ENCODE data around the gene IL4. TPM values are rescaled to one million over a fixed set of nuclear protein-coding genes. Genes with fewer than 3 reads are reported as not detected.

The IL4 gene
- polyA plus RNA-seq, 3 donors = not detected

DNA sequence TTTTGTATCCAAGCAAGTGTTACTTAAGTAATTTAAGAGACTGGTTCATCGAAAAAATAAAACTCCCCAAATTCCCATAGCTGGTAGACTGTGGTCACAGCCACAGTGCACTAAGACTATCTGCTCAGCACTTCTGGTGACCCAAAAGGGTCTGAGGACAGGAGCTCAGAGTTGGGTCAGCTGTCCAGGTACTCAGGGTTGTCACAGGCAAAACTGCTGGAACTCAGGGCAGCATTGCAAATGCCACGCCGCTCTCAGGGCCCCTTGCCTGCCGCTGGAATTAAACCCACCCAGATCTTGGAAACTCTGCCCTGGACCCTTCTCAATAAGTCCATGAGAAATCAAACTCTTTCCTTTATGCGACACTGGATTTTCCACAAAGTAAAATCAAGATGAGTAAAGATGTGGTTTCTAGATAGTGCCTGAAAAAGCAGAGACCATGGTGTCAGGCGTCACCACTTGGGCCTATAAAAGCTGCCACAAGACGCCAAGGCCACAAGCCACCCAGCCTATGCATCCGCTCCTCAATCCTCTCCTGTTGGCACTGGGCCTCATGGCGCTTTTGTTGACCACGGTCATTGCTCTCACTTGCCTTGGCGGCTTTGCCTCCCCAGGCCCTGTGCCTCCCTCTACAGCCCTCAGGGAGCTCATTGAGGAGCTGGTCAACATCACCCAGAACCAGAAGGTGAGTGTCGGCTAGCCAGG is 16.0 kb upstream of the IL4 start, which contains the start of gene IL13:
Gene IL13, plus strand, starts transcription at position 498 of the 705 bp plus-strand sequence. Its CDS starts 14 bp downstream, at position 512.
- H3K9ac ChIP-seq (ENCODE audit: insufficient read depth, low read length, poor library complexity, severe bottlenecking) = no peak within 1 kb of the TSS
- H3K4me3 Mint-ChIP-seq = peak within 1 kb of the TSS in 1 of 2 donors; percentile 85
- no peak within 1 kb of the TSS for H3K4me2 ChIP-seq (replicated peaks; ENCODE audit: extremely low read depth, low read length, poor library complexity, severe bottlenecking)
- H3K36me3 ChIP-seq (replicated peaks in 1 of 2; ENCODE audit: control insufficient read depth in 1 of 2, insufficient read depth in 2 of 2, low read length in 2 of 2) = no peaks in the 10 kb centered on the region
- H3K9me3 ChIP-seq (replicated peaks in 1 of 2; ENCODE audit: control insufficient read depth in 1 of 2, insufficient read depth in 1 of 2, low read length in 2 of 2) = peaks cover 0 to 15% of the 10 kb centered on the region in 2 donors
- peaks cover 2 to 4% of the 10 kb centered on the region in 2 donors for H3K36me3 Mint-ChIP-seq
- peaks cover 7 to 12% of the 10 kb centered on the region in 2 donors for H3K4me1 ChIP-seq (ENCODE audit: control insufficient read depth in 1 of 2, insufficient read depth in 2 of 2, low read length in 2 of 2)
- H3K27me3 ChIP-seq (ENCODE audit: control insufficient read depth in 2 of 2, insufficient read depth in 2 of 2, low read length in 2 of 2) = peaks cover 25 to 43% of the 10 kb centered on the region in 2 donors
- H3K4me1 Mint-ChIP-seq = peaks cover 10% of the 10 kb centered on the region
- no peak within 1 kb of the TSS for H3K27ac Mint-ChIP-seq
- peaks cover 38 to 47% (median 43%) of the 10 kb centered on the region in 3 donors for H3K27me3 Mint-ChIP-seq (ENCODE audit: low read depth in 3 of 3)
- H3K27ac ChIP-seq (ENCODE audit: low read depth in 1 of 2, low read length in 2 of 2) = no peak within 1 kb of the TSS
- H2AFZ ChIP-seq (ENCODE audit: insufficient read depth, low read depth, low read length, poor library complexity, severe bottlenecking) = no peak within 1 kb of the TSS
- peaks cover 0 to 13% (median 5%) of the 10 kb centered on the region in 7 donors for H3K9me3 Mint-ChIP-seq
- no peak for TF ChIP-seq CTCF (IDR thresholded peaks at IDR 0.05)
- 97% methylated on average over 10 of the region's 12 CpGs for WGBS (ENCODE audit: insufficient coverage)
- DNase-seq = no peak
- no peaks in the 10 kb centered on the region for H4K20me1 ChIP-seq (ENCODE audit: insufficient read depth, low read length)
- intact Hi-C loops (cut with micrococcal nuclease) = no loop called here
- no peaks in the 10 kb centered on the region for H3K79me2 ChIP-seq (ENCODE audit: insufficient read depth, low read length)
- H3K4me3 ChIP-seq (replicated peaks in 1 of 3; ENCODE audit: low read depth in 2 of 3, low read length in 3 of 3) = no peak within 1 kb of the TSS

DNA sequence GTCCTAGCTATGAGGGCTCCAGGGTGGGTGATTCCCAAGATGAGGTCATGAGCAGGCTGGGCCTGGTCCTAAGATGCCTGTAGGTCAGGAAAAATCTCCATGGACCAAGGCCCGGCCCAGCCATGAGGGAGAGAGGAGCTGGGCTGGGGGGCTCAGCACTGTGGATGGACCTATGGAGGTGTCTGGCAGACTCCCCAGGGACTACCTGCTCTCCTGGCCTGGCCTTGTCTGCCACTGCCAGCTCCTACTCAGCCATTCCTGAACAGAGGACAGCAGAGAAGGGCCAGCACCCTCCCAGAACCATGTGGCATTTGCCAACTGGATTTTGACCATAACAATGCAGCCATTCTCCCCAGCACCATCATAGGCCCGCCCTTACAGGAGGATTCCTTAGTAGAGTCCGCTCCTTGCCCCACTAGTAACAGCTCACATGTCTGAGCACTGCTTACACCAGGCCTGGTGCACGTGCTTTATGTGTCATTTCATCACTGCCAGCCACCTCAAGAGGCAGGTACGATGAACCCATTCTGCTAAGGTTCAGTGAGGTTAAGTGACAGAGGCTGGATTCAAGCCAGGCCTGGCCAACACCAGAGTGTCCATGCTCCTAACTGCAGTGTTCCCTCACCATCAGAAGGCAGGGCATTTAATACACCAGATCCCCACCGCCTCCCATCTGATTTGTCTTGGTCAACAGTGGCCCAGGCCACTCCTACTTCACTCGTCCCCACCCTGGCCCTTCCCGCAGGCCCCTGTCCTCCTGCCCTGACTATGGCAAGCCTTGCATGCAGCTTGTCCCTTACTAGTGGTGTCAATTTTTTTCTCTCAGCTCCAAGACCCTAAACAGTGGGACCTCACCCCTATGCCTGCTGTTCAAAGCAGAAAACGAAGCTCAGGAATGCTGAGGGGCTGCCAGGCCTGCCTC is 15.1 kb upstream of the IL4 start:
- H3K4me2 ChIP-seq (replicated peaks; ENCODE audit: extremely low read depth, low read length, poor library complexity, severe bottlenecking) = no peak overlapping the region
- peaks cover 21 to 35% of the 10 kb centered on the region in 2 donors for H3K27me3 ChIP-seq (ENCODE audit: control insufficient read depth in 2 of 2, insufficient read depth in 2 of 2, low read length in 2 of 2)
- no peak overlapping the region for H3K27ac ChIP-seq (ENCODE audit: low read depth in 1 of 2, low read length in 2 of 2)
- H3K79me2 ChIP-seq (ENCODE audit: insufficient read depth, low read length) = no peaks in the 10 kb centered on the region
- Mint-ChIP-seq H3K4me3 (no peak overlapping the region), H3K27ac (no peak overlapping the region), H3K4me1 (peaks cover 10% of the 10 kb centered on the region), H3K9me3 (peaks cover 0 to 13% (median 5%) of the 10 kb centered on the region in 7 donors), H3K27me3 (ENCODE audit: low read depth in 3 of 3) (peaks cover 35 to 43% (median 39%) of the 10 kb centered on the region in 3 donors), H3K36me3 (peaks cover 2 to 4% of the 10 kb centered on the region in 2 donors)
- DNase-seq = no peak
- 94% methylated on average over 8 of the region's 9 CpGs for WGBS (ENCODE audit: insufficient coverage)
- peaks cover 7 to 12% of the 10 kb centered on the region in 2 donors for H3K4me1 ChIP-seq (ENCODE audit: control insufficient read depth in 1 of 2, insufficient read depth in 2 of 2, low read length in 2 of 2)
- H3K36me3 ChIP-seq (replicated peaks in 1 of 2; ENCODE audit: control insufficient read depth in 1 of 2, insufficient read depth in 2 of 2, low read length in 2 of 2) = no peaks in the 10 kb centered on the region
- no peaks in the 10 kb centered on the region for H4K20me1 ChIP-seq (ENCODE audit: insufficient read depth, low read length)
- no peak overlapping the region for H2AFZ ChIP-seq (ENCODE audit: insufficient read depth, low read depth, low read length, poor library complexity, severe bottlenecking)
- intact Hi-C loops (cut with micrococcal nuclease) = no loop called here
- no peak overlapping the region for H3K4me3 ChIP-seq (replicated peaks in 1 of 3; ENCODE audit: low read depth in 2 of 3, low read length in 3 of 3)
- peaks cover 0 to 15% of the 10 kb centered on the region in 2 donors for H3K9me3 ChIP-seq (replicated peaks in 1 of 2; ENCODE audit: control insufficient read depth in 1 of 2, insufficient read depth in 1 of 2, low read length in 2 of 2)
- no peak for TF ChIP-seq CTCF (IDR thresholded peaks at IDR 0.05)
- no peak overlapping the region for H3K9ac ChIP-seq (ENCODE audit: insufficient read depth, low read length, poor library complexity, severe bottlenecking)
